CD8-positive, alpha-beta memory T cell (primary cell): ENCODE data around the gene GAL3ST3. TPM values are rescaled to one million over a fixed set of nuclear protein-coding genes. Genes with fewer than 3 reads are reported as not detected.
A peak's percentile ranks its signal among the peaks of the same experiment; 100 is the strongest.

Source experiments
- CTCF ChIA-PET: fragments of 350-600 bp; sonication (Branson Sonifier 250); formaldehyde crosslinking; loops from one replicate; lab custom pipeline; 2021; ENCODE audit warnings: antibody characterized with exemption; lab: Charles Lee
- POLR2A ChIA-PET: fragments of 350-600 bp; sonication (Branson Sonifier 250); formaldehyde crosslinking; loops from one replicate; lab custom pipeline; 2021; ENCODE audit warnings: antibody characterized with exemption; lab: Charles Lee
- DNase-seq, 5 donors: peaks; one replicate each; pipeline versions ENCODE4 v3.0.0 to v3.0.0-alpha.2; 2020 to 2022; ENCODE audit warnings: mixed read lengths in 1 of 5
- H3K27ac ChIP-seq: one replicate; pipeline ENCODE4 v1.7.0; 2013; ENCODE audit warnings: low read depth, mild to moderate bottlenecking, low read length, moderate library complexity
- H3K27me3 ChIP-seq: 2 replicates; pipeline ENCODE4 v1.7.0; 2013; ENCODE audit warnings: low read length, mild to moderate bottlenecking; ENCODE audit not compliant: insufficient read depth, poor library complexity, severe bottlenecking
- H3K36me3 ChIP-seq: 2 replicates; pipeline ENCODE4 v1.7.0; 2013; ENCODE audit warnings: mild to moderate bottlenecking, low read length, moderate library complexity; ENCODE audit not compliant: insufficient read depth
- H3K4me1 ChIP-seq: 2 replicates; pipeline ENCODE4 v1.7.0; 2013; ENCODE audit warnings: mild to moderate bottlenecking, low read length, moderate library complexity; ENCODE audit not compliant: insufficient read depth
- H3K4me3 ChIP-seq: 2 replicates; pipeline ENCODE4 v1.7.0; 2013; ENCODE audit warnings: mild to moderate bottlenecking, low read length
- H3K9me3 ChIP-seq: 2 replicates; pipeline ENCODE4 v1.7.0; 2013; ENCODE audit warnings: mild to moderate bottlenecking, low read length
- H3K27ac Mint-ChIP-seq, 8 donors: one replicate each; pipeline ENCODE4 v1.8.0; 2020 to 2021; ENCODE audit warnings: mixed read lengths in 8 of 8, mild to moderate bottlenecking in 6 of 8, inconsistent platforms in 3 of 8, moderate library complexity in 3 of 8
- H3K27me3 Mint-ChIP-seq, 2 donors: one replicate each; pipeline ENCODE4 v1.8.0; 2020 to 2021; ENCODE audit warnings: mixed read lengths in 2 of 2, mild to moderate bottlenecking in 1 of 2, moderate library complexity in 1 of 2
- H3K36me3 Mint-ChIP-seq, 3 donors: one replicate each; pipeline ENCODE4 v1.8.0; 2020 to 2021; ENCODE audit warnings: mixed read lengths in 3 of 3, inconsistent platforms in 1 of 3, mild to moderate bottlenecking in 1 of 3
- H3K4me1 Mint-ChIP-seq, 3 donors: one replicate each; pipeline ENCODE4 v1.8.0; 2020 to 2021; ENCODE audit warnings: mixed read lengths in 3 of 3, inconsistent platforms in 1 of 3, mild to moderate bottlenecking in 1 of 3
- H3K4me3 Mint-ChIP-seq, 7 donors: one replicate each; pipeline ENCODE4 v1.8.0; 2020 to 2021; ENCODE audit warnings: mixed read lengths in 7 of 7, mild to moderate bottlenecking in 6 of 7, moderate library complexity in 4 of 7, inconsistent platforms in 2 of 7
- H3K9me3 Mint-ChIP-seq, 5 donors: one replicate each; pipeline ENCODE4 v1.8.0; 2020 to 2022; ENCODE audit warnings: mixed read lengths in 5 of 5, mild to moderate bottlenecking in 3 of 5, moderate library complexity in 2 of 5, inconsistent platforms in 1 of 5
- polyA plus RNA-seq: library from polyadenylated mRNA; unstranded; fragments of 300-500 nt; fragmentation: Illumina TruSeq; gene quantifications from one replicate; pipeline ENCODE4 v1.2.3, GENCODE V29; 2021
- total RNA-seq, 2 experiments: library from RNA; stranded (reverse); gene quantifications; one replicate each; pipeline ENCODE4 v1.2.3, GENCODE V29; 2021

Gene GAL3ST3
- total and polyA plus RNA-seq, 3 experiments from 2014 or later: not detected

GRCh38 chr11:66073669-66074068 lies 24.7 kb upstream of the GAL3ST3 start:
- H3K4me3 ChIP-seq: no peak overlapping the region
- H3K36me3 ChIP-seq: peaks cover 11% of the 10 kb centered on the region
- Mint-ChIP-seq H3K4me3 (peak overlapping the region in 4 of 7 donors; percentile 73 to 97 (median 95)), H3K27me3 (peaks cover 0 to 3% of the 10 kb centered on the region in 2 donors), H3K27ac (peak overlapping the region in 7 of 8 donors; percentile 9 to 91 (median 73)), H3K9me3 (no peaks in the 10 kb centered on the region), H3K36me3 (peaks cover 0 to 68% (median 19%) of the 10 kb centered on the region in 3 donors), H3K4me1 (peaks cover 63 to 73% (median 64%) of the 10 kb centered on the region in 3 donors)
- no peak for DNase-seq
- ChIA-PET POLR2A (interaction anchor here (0.6 kb wide), 2 partner anchors 27 to 48 kb away, joined by 3 to 6 read pairs; no protein-coding TSS in a partner anchor), CTCF (interaction anchor here (1.2 kb wide), 1 partner anchor 61 kb away, joined by 3 read pairs; no protein-coding TSS in a partner anchor)
- H3K4me1 ChIP-seq: peaks cover 50% of the 10 kb centered on the region
- H3K27me3 ChIP-seq: no peaks in the 10 kb centered on the region
- H3K9me3 ChIP-seq: no peaks in the 10 kb centered on the region
- no peak overlapping the region for H3K27ac ChIP-seq

DNA sequence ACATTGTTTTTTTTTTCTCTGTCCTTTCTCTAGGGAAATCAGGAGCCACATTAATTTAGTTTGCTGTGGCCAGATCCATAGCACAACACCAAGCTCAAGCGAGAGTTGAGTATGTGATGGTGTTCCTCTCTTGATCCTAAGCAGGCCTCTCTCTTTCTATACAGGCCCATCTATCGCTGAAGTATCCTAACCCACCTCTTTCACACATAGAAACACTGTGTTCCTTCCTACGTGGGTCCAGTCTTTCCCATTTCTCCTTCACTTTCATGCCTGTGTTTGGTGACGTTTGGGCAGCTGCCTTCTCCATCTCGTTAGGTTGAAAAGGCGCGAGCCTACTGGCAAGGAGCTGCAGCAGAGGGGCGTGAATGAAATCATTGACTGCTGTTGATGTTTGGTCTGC lies 23.6 kb upstream of the GAL3ST3 start:
- ChIA-PET CTCF (interaction anchor here (0.8 to 8.1 kb wide), 4 partner anchors 9 to 62 kb away, joined by 3 to 103 read pairs (median 72); no protein-coding TSS in a partner anchor), POLR2A (interaction anchor here (4.8 kb wide), 1 partner anchor 8 kb away, joined by 43 read pairs; no protein-coding TSS in a partner anchor)
- Histone ChIP-seq H3K4me3 (peak overlapping the region; percentile 76), H3K27ac (no peak overlapping the region), H3K9me3 (no peaks in the 10 kb centered on the region), H3K27me3 (no peaks in the 10 kb centered on the region), H3K36me3 (peaks cover 20% of the 10 kb centered on the region), H3K4me1 (peaks cover 44% of the 10 kb centered on the region)
- Mint-ChIP-seq H3K27ac (peak overlapping the region; percentile 12 to 95 (median 92)), H3K4me1 (peaks cover 60 to 73% (median 62%) of the 10 kb centered on the region in 3 donors), H3K27me3 (peaks cover 0 to 3% of the 10 kb centered on the region in 2 donors), H3K4me3 (peak overlapping the region; percentile 93 to 98 (median 95)), H3K36me3 (peaks cover 0 to 68% (median 12%) of the 10 kb centered on the region in 3 donors), H3K9me3 (no peaks in the 10 kb centered on the region)
- no peak for DNase-seq

DNA sequence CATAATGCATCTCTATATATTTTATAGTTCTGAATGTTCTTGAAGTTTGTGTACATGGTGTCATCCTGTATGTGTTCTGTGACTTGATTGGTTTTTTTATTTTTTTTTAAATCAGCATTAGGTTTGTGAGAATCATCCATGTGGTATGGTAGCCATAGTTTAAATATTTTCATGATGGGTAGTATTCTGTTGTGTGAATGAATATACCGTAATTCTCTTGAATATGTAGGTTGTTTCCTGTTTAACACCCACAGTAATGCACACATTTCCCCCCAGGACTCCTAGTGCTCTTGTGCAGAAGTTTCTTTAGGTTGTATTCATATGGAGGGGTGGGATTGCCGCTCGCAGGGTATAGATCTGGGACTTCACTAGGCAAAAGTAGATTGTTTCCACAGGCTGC lies 23.1 kb upstream of the GAL3ST3 start:
- H3K4me1 Mint-ChIP-seq: peaks cover 60 to 73% (median 62%) of the 10 kb centered on the region in 3 donors
- H3K4me1 ChIP-seq: peaks cover 40% of the 10 kb centered on the region
- no peak overlapping the region for H3K27ac ChIP-seq

GRCh38 chr11:66071381-66071801 lies 22.4 kb upstream of the GAL3ST3 start:
- H3K4me1 Mint-ChIP-seq: peaks cover 60 to 73% (median 65%) of the 10 kb centered on the region in 3 donors
- Histone ChIP-seq H3K9me3 (no peaks in the 10 kb centered on the region), H3K27me3 (no peaks in the 10 kb centered on the region), H3K4me1 (peaks cover 35% of the 10 kb centered on the region), H3K27ac (peak overlapping the region; percentile 38), H3K4me3 (peak overlapping the region; percentile 76), H3K36me3 (peaks cover 28% of the 10 kb centered on the region)
- CTCF ChIA-PET: interaction anchor here (1.0 to 8.1 kb wide), 8 partner anchors 10 to 63 kb away, joined by 3 to 103 read pairs (median 22); no protein-coding TSS in a partner anchor
- peaks cover 0 to 3% of the 10 kb centered on the region in 2 donors for H3K27me3 Mint-ChIP-seq
- peak overlapping the region; percentile 80 to 98 (median 95) for H3K27ac Mint-ChIP-seq
- DNase-seq: peak in 1 of 5 donors; percentile 38
- POLR2A ChIA-PET: interaction anchor here (0.6 to 4.8 kb wide), 5 partner anchors 9 to 55 kb away, joined by 3 to 43 read pairs (median 5); no protein-coding TSS in a partner anchor
- peak overlapping the region; percentile 93 to 98 (median 95) for H3K4me3 Mint-ChIP-seq
- H3K36me3 Mint-ChIP-seq: peaks cover 0 to 71% (median 16%) of the 10 kb centered on the region in 3 donors
- H3K9me3 Mint-ChIP-seq: no peaks in the 10 kb centered on the region

More for the DNA sequence above, 23.1 kb upstream of the GAL3ST3 start:
- Histone ChIP-seq H3K4me3 (peak overlapping the region; percentile 76), H3K9me3 (no peaks in the 10 kb centered on the region), H3K27me3 (no peaks in the 10 kb centered on the region), H3K36me3 (peaks cover 21% of the 10 kb centered on the region)
- Mint-ChIP-seq H3K27ac (peak overlapping the region; percentile 62 to 98 (median 94)), H3K27me3 (peaks cover 0 to 3% of the 10 kb centered on the region in 2 donors), H3K9me3 (no peaks in the 10 kb centered on the region), H3K4me3 (peak overlapping the region; percentile 93 to 98 (median 95)), H3K36me3 (peaks cover 0 to 69% (median 14%) of the 10 kb centered on the region in 3 donors)
- ChIA-PET POLR2A (interaction anchor here (1.2 to 4.8 kb wide), 4 partner anchors 8 to 54 kb away, joined by 4 to 43 read pairs (median 20); no protein-coding TSS in a partner anchor), CTCF (interaction anchor here (1.5 to 8.1 kb wide), 6 partner anchors 9 to 62 kb away, joined by 5 to 103 read pairs (median 52); no protein-coding TSS in a partner anchor)
- no peak for DNase-seq

GRCh38 chr11:66070604-66071380 lies 21.8 kb upstream of the GAL3ST3 start:
- Mint-ChIP-seq H3K27me3 (peaks cover 0 to 3% of the 10 kb centered on the region in 2 donors), H3K27ac (peak overlapping the region; percentile 80 to 98 (median 95)), H3K4me1 (peaks cover 58 to 74% (median 65%) of the 10 kb centered on the region in 3 donors), H3K4me3 (peak overlapping the region; percentile 93 to 98 (median 95)), H3K36me3 (peaks cover 0 to 71% (median 19%) of the 10 kb centered on the region in 3 donors), H3K9me3 (no peaks in the 10 kb centered on the region)
- POLR2A ChIA-PET: interaction anchor here (0.6 to 4.8 kb wide), 7 partner anchors 10 to 56 kb away, joined by 3 to 43 read pairs (median 5); partner anchors contain the start of gene SF3B2
- Histone ChIP-seq H3K4me1 (peaks cover 35% of the 10 kb centered on the region), H3K27ac (peak overlapping the region; percentile 38), H3K9me3 (no peaks in the 10 kb centered on the region), H3K27me3 (no peaks in the 10 kb centered on the region), H3K36me3 (peaks cover 33% of the 10 kb centered on the region), H3K4me3 (peak overlapping the region; percentile 76)
- CTCF ChIA-PET: interaction anchor here (1.0 to 8.1 kb wide), 8 partner anchors 11 to 64 kb away, joined by 3 to 103 read pairs (median 22); no protein-coding TSS in a partner anchor
- DNase-seq: peak in 4 of 5 donors; percentile 9 to 61 (median 20)

GRCh38 chr11:66069715-66070603 lies 21.0 kb upstream of the GAL3ST3 start, which contains the start of gene PACS1:
TSS of gene PACS1 (plus strand) at chr11:66070272. CDS start at chr11:66070487, 215 bp downstream.
- Histone ChIP-seq H3K27me3 (no peaks in the 10 kb centered on the region), H3K36me3 (peaks cover 37% of the 10 kb centered on the region), H3K4me3 (peak within 1 kb of the TSS; percentile 76), H3K9me3 (no peaks in the 10 kb centered on the region), H3K27ac (peak within 1 kb of the TSS; percentile 59), H3K4me1 (peaks cover 35% of the 10 kb centered on the region)
- CTCF ChIA-PET: interaction anchor here (1.0 to 8.1 kb wide), 15 partner anchors 10 to 210 kb away, joined by 3 to 103 read pairs (median 9); partner anchors contain the start of gene SF3B2
- Mint-ChIP-seq H3K4me1 (peaks cover 58 to 73% (median 65%) of the 10 kb centered on the region in 3 donors), H3K27ac (peak within 1 kb of the TSS; percentile 89 to 99 (median 96)), H3K9me3 (no peaks in the 10 kb centered on the region), H3K4me3 (peak within 1 kb of the TSS; percentile 93 to 98 (median 95)), H3K36me3 (peaks cover 6 to 70% (median 23%) of the 10 kb centered on the region in 3 donors), H3K27me3 (peaks cover 0 to 3% of the 10 kb centered on the region in 2 donors)
- POLR2A ChIA-PET: interaction anchor here (1.1 to 4.8 kb wide), 6 partner anchors 11 to 57 kb away, joined by 4 to 43 read pairs (median 6); partner anchors contain the start of gene SF3B2
- DNase-seq: peak; percentile 76 to 88 (median 81)
